ENCODE data around the gene EPAS1. TPM values are rescaled to one million over a fixed set of nuclear protein-coding genes. Genes with fewer than 3 reads are reported as not detected.

Gene EPAS1
- total RNA-seq, 2 experiments from 2014 or later: 2.1 to 2.9 TPM

DNA sequence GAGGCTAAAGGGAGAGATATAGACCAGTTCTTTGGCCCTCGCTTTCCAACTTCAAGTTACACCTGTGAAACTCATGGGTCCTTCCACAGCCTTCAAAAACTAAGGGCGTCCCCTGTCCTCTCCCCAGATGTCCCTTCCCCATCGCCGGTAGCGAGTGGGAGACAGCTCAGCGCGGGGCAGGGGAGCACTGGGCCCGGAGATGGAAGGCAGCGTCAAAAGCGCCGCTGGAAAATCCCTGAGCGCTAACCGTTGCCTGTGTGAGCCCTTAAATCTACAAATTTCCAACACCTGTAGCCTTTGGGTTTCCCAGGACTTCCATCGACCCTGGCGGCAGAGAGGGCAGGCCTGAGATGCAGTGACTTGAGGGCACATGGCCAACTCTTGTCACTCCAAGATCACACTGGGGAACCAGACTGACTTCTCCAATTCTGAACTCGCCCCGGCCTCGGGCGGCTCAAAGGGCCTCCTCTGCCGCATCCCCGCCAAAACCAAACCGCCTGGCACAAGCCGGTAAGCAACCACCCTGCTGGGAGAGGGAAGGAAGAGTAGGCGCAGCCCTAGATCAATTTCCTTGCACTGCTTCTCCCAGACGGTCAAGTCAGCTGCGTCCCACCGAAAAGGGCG is 879 bp upstream of the EPAS1 start:
- Mint-ChIP-seq H3K27ac (no peak overlapping the region), H3K36me3 (ENCODE audit: low read depth) (no peaks in the 10 kb centered on the region), H3K9me3 (no peaks in the 10 kb centered on the region), H3K4me1 (ENCODE audit: low read depth) (peaks cover 15% of the 10 kb centered on the region), H3K27me3 (ENCODE audit: low read depth) (peaks cover 43% of the 10 kb centered on the region), H3K4me3 (peak overlapping the region; percentile 61)
- peak; percentile 17 for DNase-seq
- CTCF ChIA-PET: interaction anchor here (2.7 kb wide), 1 partner anchor 233 kb away, joined by 8 read pairs; no protein-coding TSS in a partner anchor
- intact Hi-C loops (cut with micrococcal nuclease): loop anchor here (5.0 kb wide), 1 partner anchor 109 kb away; no protein-coding TSS in a partner anchor

DNA sequence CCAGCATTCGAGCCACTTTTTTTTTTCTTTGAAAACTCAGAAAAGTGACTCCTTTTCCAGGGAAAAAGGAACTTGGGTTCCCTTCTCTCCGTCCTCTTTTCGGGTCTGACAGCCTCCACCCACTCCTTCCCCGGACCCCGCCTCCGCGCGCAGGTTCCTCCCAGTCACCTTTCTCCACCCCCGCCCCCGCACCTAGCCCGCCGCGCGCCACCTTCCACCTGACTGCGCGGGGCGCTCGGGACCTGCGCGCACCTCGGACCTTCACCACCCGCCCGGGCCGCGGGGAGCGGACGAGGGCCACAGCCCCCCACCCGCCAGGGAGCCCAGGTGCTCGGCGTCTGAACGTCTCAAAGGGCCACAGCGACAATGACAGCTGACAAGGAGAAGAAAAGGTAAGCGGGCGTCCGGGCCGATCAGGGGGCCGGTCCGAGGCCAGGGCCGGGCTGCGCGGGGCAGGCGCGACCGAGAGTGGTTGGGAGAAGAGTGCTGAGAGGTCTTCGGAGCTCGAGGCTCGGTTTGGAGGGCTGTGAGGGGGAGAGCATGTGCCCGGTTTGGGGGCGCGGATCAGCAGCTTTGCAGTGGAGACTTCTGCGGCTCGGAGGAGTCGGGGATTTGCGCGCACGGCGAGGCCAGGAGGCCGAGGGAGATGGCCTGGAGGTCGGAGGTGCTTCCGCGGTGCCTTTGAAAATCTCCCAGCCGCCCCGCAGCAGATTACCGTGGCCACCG is 502 bp downstream of the EPAS1 start:
- CTCF ChIA-PET: interaction anchor here (2.7 kb wide), 1 partner anchor 235 kb away, joined by 8 read pairs; no protein-coding TSS in a partner anchor
- Mint-ChIP-seq H3K27me3 (ENCODE audit: low read depth) (peaks cover 52% of the 10 kb centered on the region), H3K9me3 (no peaks in the 10 kb centered on the region)

DNA sequence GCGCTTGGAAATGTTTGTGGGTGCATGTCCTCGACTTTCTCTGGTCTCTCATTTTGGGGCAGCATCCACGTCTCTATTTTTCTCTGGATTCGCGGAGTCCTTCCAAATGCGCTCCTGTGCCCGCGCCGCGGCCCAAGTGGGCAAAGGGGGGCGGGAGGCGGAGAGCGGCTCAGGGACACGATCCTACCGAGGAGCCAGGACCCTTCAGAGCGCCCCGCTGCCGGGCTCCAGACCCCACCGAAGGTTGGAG is 990 bp downstream of the EPAS1 start:
- CTCF ChIA-PET: interaction anchor here (2.7 kb wide), 1 partner anchor 235 kb away, joined by 8 read pairs; no protein-coding TSS in a partner anchor
- Mint-ChIP-seq H3K27me3 (ENCODE audit: low read depth) (peaks cover 53% of the 10 kb centered on the region), H3K4me3 (peak overlapping the region; percentile 80), H3K36me3 (ENCODE audit: low read depth) (no peaks in the 10 kb centered on the region), H3K27ac (no peak overlapping the region), H3K4me1 (ENCODE audit: low read depth) (peaks cover 15% of the 10 kb centered on the region), H3K9me3 (no peaks in the 10 kb centered on the region)
- intact Hi-C loops (cut with micrococcal nuclease): loop anchor here (5.0 kb wide), 1 partner anchor 111 kb away; no protein-coding TSS in a partner anchor
- no peak for DNase-seq

More for the DNA sequence above, 502 bp downstream of the EPAS1 start:
- intact Hi-C loops (cut with micrococcal nuclease): loop anchor here (1.0 to 5.0 kb wide), 3 partner anchors 58 to 110 kb away; no protein-coding TSS in a partner anchor
- peak; percentile 78 for DNase-seq
- peak overlapping the region; percentile 80 for H3K4me3 Mint-ChIP-seq
- H3K4me1 Mint-ChIP-seq (ENCODE audit: low read depth): peaks cover 15% of the 10 kb centered on the region
- H3K27ac Mint-ChIP-seq: no peak overlapping the region
- H3K36me3 Mint-ChIP-seq (ENCODE audit: low read depth): no peaks in the 10 kb centered on the region

DNA sequence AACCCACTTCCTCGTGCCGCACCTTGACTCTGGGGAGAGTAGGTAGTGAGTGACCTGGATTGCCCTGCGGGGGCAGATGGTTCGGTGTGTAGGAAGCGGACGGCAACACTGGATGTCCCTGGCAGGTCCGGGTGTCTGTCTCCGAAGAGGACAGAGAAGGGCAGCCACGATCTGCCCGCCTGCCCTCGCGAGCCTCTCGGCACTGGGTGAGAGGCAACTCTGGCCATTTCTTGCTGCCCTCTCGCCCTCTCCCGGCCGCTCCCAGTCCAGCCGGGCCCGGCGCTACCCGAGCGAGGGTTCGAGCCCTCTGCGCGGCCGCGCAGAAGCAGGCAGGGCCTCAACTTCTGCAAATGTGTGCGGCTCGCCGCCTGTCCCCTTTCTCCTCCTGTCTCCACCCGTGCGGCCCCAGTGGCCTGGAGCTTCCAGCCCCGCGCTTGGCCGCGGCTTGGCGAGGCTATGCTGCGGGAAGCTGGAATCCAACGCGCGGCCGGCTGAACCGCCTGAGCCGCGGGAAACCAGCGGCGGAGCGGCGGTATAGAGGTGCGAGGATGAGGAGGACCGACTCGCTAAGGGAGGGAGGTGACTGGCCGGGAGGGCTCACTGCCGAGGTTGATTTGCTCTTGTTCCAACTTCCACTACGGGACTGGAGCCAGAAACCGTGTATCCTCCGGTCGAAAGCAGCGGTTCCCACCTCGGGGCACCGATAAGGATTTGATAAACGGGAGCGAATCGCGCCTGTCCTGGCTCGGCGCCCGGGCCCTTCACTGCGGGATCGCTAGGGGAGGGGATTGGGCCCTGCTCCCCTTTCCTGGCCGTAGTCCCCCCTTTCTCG is 1.5 kb downstream of the EPAS1 start:
- DNase-seq: peak; percentile 37
- intact Hi-C loops (cut with micrococcal nuclease): loop anchor here (1.0 to 5.0 kb wide), 2 partner anchors 53 to 111 kb away; no protein-coding TSS in a partner anchor
- Mint-ChIP-seq H3K4me1 (ENCODE audit: low read depth) (peaks cover 19% of the 10 kb centered on the region), H3K27ac (no peak overlapping the region), H3K36me3 (ENCODE audit: low read depth) (no peaks in the 10 kb centered on the region), H3K27me3 (ENCODE audit: low read depth) (peaks cover 58% of the 10 kb centered on the region), H3K4me3 (peak overlapping the region; percentile 80), H3K9me3 (no peaks in the 10 kb centered on the region)
- CTCF ChIA-PET: interaction anchor here (2.7 kb wide), 1 partner anchor 236 kb away, joined by 8 read pairs; no protein-coding TSS in a partner anchor

DNA sequence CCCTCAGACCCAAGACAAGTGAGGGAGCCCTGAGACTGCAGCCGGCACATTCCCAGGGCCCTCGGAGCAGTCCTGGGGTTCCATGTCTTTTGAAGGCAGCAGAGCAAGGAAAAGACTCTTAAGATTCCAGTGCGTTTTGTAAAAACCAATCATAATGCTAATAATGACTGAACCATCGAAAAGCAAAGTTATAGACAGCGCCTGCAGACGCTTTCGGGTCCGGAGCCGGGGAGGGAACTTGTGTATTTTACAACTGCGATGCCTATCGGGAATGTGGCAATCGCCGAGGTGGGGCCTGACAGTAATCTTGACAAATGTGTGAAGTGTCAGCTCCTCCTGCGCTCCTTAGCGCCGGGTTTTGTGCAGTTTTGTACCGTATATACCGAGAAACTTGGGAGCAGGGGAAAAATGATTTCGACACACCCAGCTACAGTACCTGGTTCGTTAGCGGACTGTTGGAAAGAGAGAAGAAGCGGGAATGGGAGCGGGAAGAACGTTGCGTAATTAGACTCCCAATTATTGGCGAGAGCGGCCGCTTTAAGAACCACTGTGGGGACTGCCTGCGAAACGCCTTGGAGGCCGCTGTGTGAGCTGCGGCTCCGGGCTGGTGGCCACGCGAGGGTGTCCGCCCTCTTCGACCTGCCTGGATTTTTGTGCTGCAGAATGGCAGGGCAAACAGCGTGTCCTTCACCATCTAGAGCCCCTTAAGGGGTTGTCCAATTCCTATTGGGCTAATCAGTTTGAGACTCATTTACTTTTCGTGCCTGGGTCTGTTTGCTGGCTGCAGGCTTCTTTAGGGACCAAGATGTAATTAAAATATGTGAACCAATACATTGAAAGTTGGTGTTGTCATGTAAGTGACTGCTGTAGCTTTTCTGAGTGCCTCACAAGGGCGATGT is 2.4 kb downstream of the EPAS1 start:
- H3K36me3 Mint-ChIP-seq (ENCODE audit: low read depth): no peaks in the 10 kb centered on the region
- peak overlapping the region; percentile 80 for H3K4me3 Mint-ChIP-seq
- H3K27me3 Mint-ChIP-seq (ENCODE audit: low read depth): peaks cover 65% of the 10 kb centered on the region
- H3K4me1 Mint-ChIP-seq (ENCODE audit: low read depth): peaks cover 25% of the 10 kb centered on the region
- H3K27ac Mint-ChIP-seq: no peak overlapping the region
- CTCF ChIA-PET: interaction anchor here (0.7 to 2.7 kb wide), 2 partner anchors 108 to 237 kb away, joined by 4 to 8 read pairs; no protein-coding TSS in a partner anchor
- DNase-seq: peak; percentile 20
- H3K9me3 Mint-ChIP-seq: no peaks in the 10 kb centered on the region
- intact Hi-C loops (cut with micrococcal nuclease): loop anchor here (1.0 to 10.0 kb wide), 3 partner anchors 52 to 355 kb away; no protein-coding TSS in a partner anchor

DNA sequence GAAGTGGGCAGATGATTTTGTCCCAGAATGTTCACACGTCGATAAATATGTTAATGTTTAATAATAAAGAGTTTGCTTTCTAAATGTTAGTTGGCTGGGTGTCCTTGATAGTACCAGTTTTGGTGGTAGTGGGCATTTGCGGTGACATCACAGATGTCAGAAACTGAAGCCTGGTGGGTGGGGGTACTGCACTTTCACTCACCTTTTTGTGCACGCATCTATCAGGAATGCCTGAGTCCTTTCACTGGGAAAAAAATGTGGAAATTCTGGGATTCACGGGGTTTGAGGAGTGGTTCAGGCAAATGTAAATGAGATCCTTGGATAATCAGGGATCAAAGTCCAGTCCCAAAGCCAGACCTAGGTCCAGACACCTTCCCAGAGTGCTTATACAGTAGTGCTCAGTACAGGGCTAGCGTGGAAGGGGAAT is 3.2 kb downstream of the EPAS1 start:
- CTCF ChIA-PET: no interaction called here
- Mint-ChIP-seq H3K9me3 (no peaks in the 10 kb centered on the region), H3K27ac (no peak overlapping the region), H3K4me3 (no peak overlapping the region), H3K4me1 (ENCODE audit: low read depth) (peaks cover 33% of the 10 kb centered on the region), H3K36me3 (ENCODE audit: low read depth) (no peaks in the 10 kb centered on the region), H3K27me3 (ENCODE audit: low read depth) (peaks cover 67% of the 10 kb centered on the region)
- intact Hi-C loops (cut with micrococcal nuclease): loop anchor here (10.0 kb wide), 1 partner anchor 354 kb away; no protein-coding TSS in a partner anchor
- no peak for DNase-seq

DNA sequence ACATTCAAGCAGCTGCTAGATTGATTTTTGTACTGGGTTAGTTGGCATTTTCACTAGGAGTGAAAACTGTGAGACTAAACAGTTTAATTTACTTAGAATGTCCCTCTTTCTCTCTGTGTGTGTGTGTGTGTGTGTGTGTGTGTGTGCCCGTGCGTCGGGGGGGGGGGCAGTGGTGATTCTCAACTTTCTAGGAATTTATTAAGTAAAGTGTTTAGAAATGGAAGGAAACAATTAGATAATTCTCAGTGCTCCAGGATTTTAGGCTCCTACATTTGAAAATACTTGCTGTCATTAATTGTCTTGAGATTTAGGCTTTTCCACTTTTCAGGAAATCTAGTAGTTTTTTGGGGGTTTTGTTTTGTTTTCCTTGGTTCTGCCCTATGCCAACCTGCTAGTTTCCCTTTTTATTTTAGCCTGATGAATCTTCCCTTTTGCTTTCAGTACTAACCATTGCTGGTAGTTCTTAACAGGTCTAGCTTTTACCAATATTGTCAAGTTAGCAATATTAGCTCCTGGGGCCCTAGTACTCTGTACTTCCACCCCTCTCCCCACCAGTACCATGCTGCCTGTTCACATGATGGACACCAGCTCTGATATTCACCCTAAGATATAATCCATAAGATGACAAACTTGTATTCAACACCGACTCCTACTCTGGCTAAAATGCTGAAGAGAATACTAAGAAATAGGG is 4.9 kb downstream of the EPAS1 start:
- no peak overlapping the region for H3K27ac Mint-ChIP-seq
- H3K36me3 Mint-ChIP-seq (ENCODE audit: low read depth): no peaks in the 10 kb centered on the region
- intact Hi-C loops (cut with micrococcal nuclease): loop anchor here (10.0 kb wide), 1 partner anchor 353 kb away; no protein-coding TSS in a partner anchor
- peaks cover 62% of the 10 kb centered on the region for H3K27me3 Mint-ChIP-seq (ENCODE audit: low read depth)
- no peak for DNase-seq
- H3K9me3 Mint-ChIP-seq: no peaks in the 10 kb centered on the region
- CTCF ChIA-PET: interaction anchor here (0.6 to 0.7 kb wide), 2 partner anchors 204 to 1396 kb away, joined by 3 to 6 read pairs; no protein-coding TSS in a partner anchor
- peaks cover 37% of the 10 kb centered on the region for H3K4me1 Mint-ChIP-seq (ENCODE audit: low read depth)
- no peak overlapping the region for H3K4me3 Mint-ChIP-seq

DNA sequence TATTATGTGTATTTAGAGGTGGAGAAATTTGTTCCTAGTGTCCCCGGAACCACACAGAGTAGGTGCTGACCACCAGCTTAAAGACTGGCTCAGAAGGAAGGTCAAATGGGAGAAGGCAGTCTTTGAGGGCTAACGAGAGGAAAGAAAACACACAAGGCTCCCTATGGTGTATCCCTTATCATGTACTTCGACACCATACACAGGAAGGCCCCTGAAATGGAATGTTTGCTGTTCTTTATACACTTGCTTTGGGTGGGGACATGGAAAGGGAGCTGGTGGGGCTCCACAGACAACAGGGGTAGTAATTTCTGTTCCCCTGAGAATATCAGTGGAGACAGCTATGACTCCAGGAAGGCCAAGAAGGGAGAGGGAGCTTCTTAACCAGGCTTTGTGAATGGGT is 6.0 kb downstream of the EPAS1 start:
- intact Hi-C loops (cut with micrococcal nuclease): loop anchor here (10.0 kb wide), 1 partner anchor 352 kb away; no protein-coding TSS in a partner anchor
- H3K9me3 Mint-ChIP-seq: no peaks in the 10 kb centered on the region
- no peaks in the 10 kb centered on the region for H3K36me3 Mint-ChIP-seq (ENCODE audit: low read depth)
- no peak overlapping the region for H3K27ac Mint-ChIP-seq
- CTCF ChIA-PET: interaction anchor here (1.0 kb wide), 2 partner anchors 62 to 158 kb away, joined by 3 read pairs; no protein-coding TSS in a partner anchor
- H3K27me3 Mint-ChIP-seq (ENCODE audit: low read depth): peaks cover 57% of the 10 kb centered on the region
- DNase-seq: no peak
- H3K4me1 Mint-ChIP-seq (ENCODE audit: low read depth): peaks cover 33% of the 10 kb centered on the region
- H3K4me3 Mint-ChIP-seq: no peak overlapping the region

DNA sequence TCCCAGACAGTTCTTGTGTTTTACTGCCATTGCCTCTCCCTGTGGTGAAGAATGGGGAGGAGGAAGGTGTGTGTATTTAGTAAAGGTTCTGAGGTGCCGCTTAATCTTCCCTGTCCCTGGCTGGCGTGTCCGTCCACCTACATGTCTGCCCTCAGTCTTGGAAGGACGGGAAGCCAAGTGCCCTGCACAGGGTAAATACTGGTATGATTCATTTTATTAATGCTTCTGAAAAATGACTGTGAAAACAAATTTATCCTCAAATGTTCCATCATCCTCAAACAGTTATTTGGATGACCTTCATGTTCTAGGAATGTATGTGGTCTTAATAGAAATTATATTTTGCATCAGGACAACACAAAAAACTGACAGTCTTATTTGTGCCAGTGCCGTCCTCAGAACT is 6.6 kb downstream of the EPAS1 start:
- H3K27ac Mint-ChIP-seq: no peak overlapping the region
- no peaks in the 10 kb centered on the region for H3K9me3 Mint-ChIP-seq
- CTCF ChIA-PET: interaction anchor here (1.0 kb wide), 1 partner anchor 158 kb away, joined by 3 read pairs; no protein-coding TSS in a partner anchor
- peaks cover 31% of the 10 kb centered on the region for H3K4me1 Mint-ChIP-seq (ENCODE audit: low read depth)
- no peak overlapping the region for H3K4me3 Mint-ChIP-seq
- no peaks in the 10 kb centered on the region for H3K36me3 Mint-ChIP-seq (ENCODE audit: low read depth)
- intact Hi-C loops (cut with micrococcal nuclease): loop anchor here (10.0 kb wide), 1 partner anchor 351 kb away; no protein-coding TSS in a partner anchor
- DNase-seq: no peak
- peaks cover 53% of the 10 kb centered on the region for H3K27me3 Mint-ChIP-seq (ENCODE audit: low read depth)

DNA sequence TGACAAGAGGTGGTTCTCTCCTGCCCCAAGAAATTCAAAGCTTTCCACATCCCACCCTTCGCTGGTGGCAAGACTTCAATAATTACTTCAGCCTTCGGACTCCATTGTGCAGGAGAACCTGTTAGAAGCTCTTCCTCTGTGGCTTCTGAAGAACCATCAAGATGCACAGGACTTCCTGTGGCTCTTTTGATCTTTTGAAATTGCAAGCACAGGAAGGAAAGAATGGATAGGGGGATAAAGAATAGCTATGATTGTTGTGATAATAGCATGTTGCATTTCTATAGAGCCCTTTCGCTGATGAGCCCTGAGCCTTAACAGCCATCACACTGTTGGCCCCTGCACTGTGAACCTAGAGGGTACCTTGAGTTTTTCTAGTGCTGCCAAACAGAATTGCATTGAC is 7.4 kb downstream of the EPAS1 start:
- Mint-ChIP-seq H3K27me3 (ENCODE audit: low read depth) (peaks cover 48% of the 10 kb centered on the region), H3K27ac (no peak overlapping the region), H3K4me1 (ENCODE audit: low read depth) (peaks cover 23% of the 10 kb centered on the region), H3K36me3 (ENCODE audit: low read depth) (no peaks in the 10 kb centered on the region), H3K4me3 (no peak overlapping the region), H3K9me3 (no peaks in the 10 kb centered on the region)
- CTCF ChIA-PET: interaction anchor here (0.7 kb wide), 1 partner anchor 11 kb away, joined by 3 read pairs; no protein-coding TSS in a partner anchor
- intact Hi-C loops (cut with micrococcal nuclease): loop anchor here (10.0 kb wide), 1 partner anchor 350 kb away; no protein-coding TSS in a partner anchor
- DNase-seq: no peak

Measured in activated naive CD4-positive, alpha-beta T cell treated with anti-CD3 and anti-CD28 coated beads for 36 hours (primary cell).